ENCODE data around the gene ANGPTL8.

- TF ChIP-seq ZBTB7A (IDR thresholded peaks at IDR 0.05; ENCODE audit: low read depth) (no peak), TEAD4 (IDR thresholded peaks at IDR 0.05) (no peak), TAF1 (IDR thresholded peaks at IDR 0.05; ENCODE audit: low read depth) (no peak)
Observed at GRCh38 chr19:11279505-11280236, 40.3 kb downstream of the ANGPTL8 start.
